ENCODE measurements around the gene MEGF9. TPM values are rescaled to one million over a fixed set of nuclear protein-coding genes. Genes with fewer than 3 reads are reported as not detected.

The MEGF9 gene
- total and polyA plus RNA-seq, 2 of the 13 experiments (the other 11 are each of a cell fraction or from before 2014, with no cell fraction given), result 3.1 to 3.3 TPM

GRCh38 chr9:120616966-120617935 lies 97.0 kb downstream of the MEGF9 start:
- FAIRE-seq, result peak; percentile 23
- H3K27ac ChIP-seq (ENCODE audit: extremely low read length, insufficient read depth, low read length), result no peak overlapping the region
- DNase-seq (ENCODE audit: low spot score), result peak; percentile 24
- no peaks in the 10 kb centered on the region for H3K9me3 ChIP-seq (ENCODE audit: low read length)
- no peak overlapping the region for H3K9ac ChIP-seq (ENCODE audit: insufficient read depth, low read depth, low read length)
- H3K27me3 ChIP-seq (ENCODE audit: control insufficient read depth in 1 of 2, insufficient read depth in 2 of 2, low read length in 2 of 2), result no peaks in the 10 kb centered on the region
- H3K4me3 ChIP-seq (replicated peaks in 1 of 3; ENCODE audit: insufficient read depth in 1 of 3, low read depth in 2 of 3, low read length in 3 of 3), result no peak overlapping the region
- ChIA-PET CTCF (ENCODE audit: low intra/inter-chr PET ratio, low total read pairs) (no interaction called here), POLR2A (interaction anchor here (1.0 kb wide), 1 partner anchor 114 kb away, joined by 7 read pairs; no protein-coding TSS in a partner anchor)
- H2AFZ ChIP-seq (ENCODE audit: low read length), result no peak overlapping the region
- 0 out of 5 replicates have a peak, but pooled peaks cover 0 to 2% of the 10 kb centered on the region in 2 experiments for H3K36me3 ChIP-seq (replicated peaks in 1 of 2; ENCODE audit: control insufficient read depth in 1 of 2, insufficient read depth in 2 of 2, low read length in 2 of 2)
- BruUV-seq (replicated peaks), result no TSS peak
- no peaks in the 10 kb centered on the region for H3K79me2 ChIP-seq (ENCODE audit: insufficient read depth, low read length)
- in situ Hi-C loops (cut with HindIII; ENCODE audit: extremely low pct_ligation_motif_present, low pct_unique_long_range_greater_than_20kb), result no loop called here
- intact Hi-C loops (cut with micrococcal nuclease; ENCODE audit: unreplicated experiment), result loop anchor here (5.0 to 10.0 kb wide), 2 partner anchors 82 to 115 kb away; no protein-coding TSS in a partner anchor
- no peaks in the 10 kb centered on the region for H4K20me1 ChIP-seq (ENCODE audit: insufficient read depth, low read length)
- peaks cover 12% of the 10 kb centered on the region for H3K4me1 ChIP-seq (ENCODE audit: insufficient read depth, low read length)
- H3K4me2 ChIP-seq (ENCODE audit: low read depth, low read length), result no peak overlapping the region
- ATAC-seq, result peak; percentile 47; the same call in 1 of the 3 replicates
- TF ChIP-seq ZBTB40 (IDR thresholded peaks at IDR 0.05) (no peak), ZBTB40 (CRISPR knock-in tag; IDR thresholded peaks at IDR 0.05) (no peak), DMAP1 (CRISPR knock-in tag; IDR thresholded peaks at IDR 0.05) (no peak), ATF4 (CRISPR knock-in tag; IDR thresholded peaks at IDR 0.05) (peak; percentile 51 to 92; a peak in 3 of 4 replicates), STAT5B (CRISPR knock-in tag; IDR thresholded peaks at IDR 0.05) (no peak), HNRNPK (IDR thresholded peaks at IDR 0.05; ENCODE audit: low read depth, low read length, poor library complexity, severe bottlenecking) (no peak), POLR2AphosphoS2 (IDR thresholded peaks at IDR 0.05; ENCODE audit: low read depth, low read length) (no peak), ZNF446 (CRISPR knock-in tag; IDR thresholded peaks at IDR 0.05) (no peak), KLF16 (CRISPR knock-in tag; IDR thresholded peaks at IDR 0.05) (0 out of 4 replicates have a peak, but pooled peaks of 1 of the 2 experiments have one; percentile 25), ZBTB49 (CRISPR knock-in tag; IDR thresholded peaks at IDR 0.05; ENCODE audit: borderline replicate concordance) (no peak)
